SK-N-SH treated with all-trans-retinoic acid at 6 μM for 48 hours (cell line): ENCODE data around the gene ANKRD33B.

ENCODE experiments used
- GLIS3 ChIP-seq: fragments of 250-450 bp; sonication (Bioruptor Pico); IDR thresholded peaks from 2 replicates; pipeline ENCODE4 v1.5.0; 2020; ENCODE audit warnings: mild to moderate bottlenecking, moderate library complexity
- RARB ChIP-seq: fragments of 250-450 bp; sonication (Bioruptor Pico); IDR thresholded peaks from 2 replicates; pipeline ENCODE4 v1.8.0; 2021; ENCODE audit warnings: mild to moderate bottlenecking, moderate library complexity
- SNAI2 ChIP-seq: fragments of 250-450 bp; sonication (Bioruptor Pico); IDR thresholded peaks from 2 replicates; pipeline ENCODE4 v1.5.0; 2020; ENCODE audit warnings: mild to moderate bottlenecking, moderate library complexity
- ZC3H10 ChIP-seq: fragments of 250-450 bp; sonication (Bioruptor Pico); IDR thresholded peaks from 2 replicates; pipeline ENCODE4 v1.5.1; 2021; ENCODE audit warnings: mild to moderate bottlenecking, moderate library complexity
- ZFP3 ChIP-seq: fragments of 250-450 bp; sonication (Bioruptor Pico); IDR thresholded peaks from 2 replicates; pipeline ENCODE4 v1.5.0; 2020; ENCODE audit warnings: mild to moderate bottlenecking, moderate library complexity
- TF ChIP-seq, protein P1 (sequence below): fragments of 250-450 bp; sonication (Bioruptor Pico); IDR thresholded peaks from 2 replicates; pipeline ENCODE4 v1.5.1; 2020; ENCODE audit warnings: low read depth, mild to moderate bottlenecking, moderate library complexity

DNA sequence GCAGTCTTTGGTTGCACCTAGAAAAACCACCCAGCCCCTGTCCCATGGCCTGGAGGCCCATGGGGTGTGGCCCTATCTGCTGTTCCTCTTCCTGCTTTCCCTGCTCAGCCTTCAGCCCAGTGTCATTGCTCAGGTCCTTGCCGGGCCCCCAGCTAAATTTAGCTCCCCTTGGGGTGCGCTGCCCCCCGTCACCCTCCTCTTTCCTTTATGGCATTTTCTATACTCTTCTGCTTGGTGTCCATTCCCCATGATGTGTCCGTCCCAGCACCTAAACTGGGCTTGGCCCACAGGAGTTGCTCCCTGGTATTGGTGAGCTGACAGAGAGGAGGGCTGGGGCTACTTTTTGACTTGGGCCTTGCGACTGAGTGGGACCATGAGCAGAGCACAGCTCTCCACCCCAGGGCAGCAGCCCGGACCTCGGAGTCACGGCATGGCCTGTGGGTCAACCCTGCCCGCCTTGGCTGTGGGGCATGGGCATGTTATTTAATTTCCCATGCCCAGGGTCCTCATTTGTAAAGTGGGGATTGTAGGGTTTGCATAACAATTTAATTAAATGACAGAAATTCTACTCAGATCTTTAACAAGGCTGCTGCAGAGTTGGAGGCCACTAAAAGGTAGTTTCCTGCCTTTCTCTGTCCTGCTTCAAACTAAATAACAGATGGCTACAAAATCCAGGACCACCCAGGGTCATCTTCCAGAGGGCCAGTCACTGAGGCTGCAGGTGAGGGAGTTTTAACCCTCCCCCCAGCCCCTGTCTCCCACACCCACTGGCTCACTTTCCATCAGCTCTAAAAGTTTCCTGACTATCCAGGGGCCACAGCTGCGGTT is 99.0 kb downstream of the ANKRD33B start:
- TF ChIP-seq, protein P1, sequence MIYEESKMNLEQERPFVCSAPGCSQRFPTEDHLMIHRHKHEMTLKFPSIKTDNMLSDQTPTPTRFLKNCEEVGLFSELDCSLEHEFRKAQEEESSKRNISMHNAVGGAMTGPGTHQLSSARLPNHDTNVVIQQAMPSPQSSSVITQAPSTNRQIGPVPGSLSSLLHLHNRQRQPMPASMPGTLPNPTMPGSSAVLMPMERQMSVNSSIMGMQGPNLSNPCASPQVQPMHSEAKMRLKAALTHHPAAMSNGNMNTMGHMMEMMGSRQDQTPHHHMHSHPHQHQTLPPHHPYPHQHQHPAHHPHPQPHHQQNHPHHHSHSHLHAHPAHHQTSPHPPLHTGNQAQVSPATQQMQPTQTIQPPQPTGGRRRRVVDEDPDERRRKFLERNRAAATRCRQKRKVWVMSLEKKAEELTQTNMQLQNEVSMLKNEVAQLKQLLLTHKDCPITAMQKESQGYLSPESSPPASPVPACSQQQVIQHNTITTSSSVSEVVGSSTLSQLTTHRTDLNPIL = no peak
- TF ChIP-seq GLIS3 (CRISPR knock-in tag) = no peak
- TF ChIP-seq ZC3H10 = no peak
- TF ChIP-seq ZFP3 (CRISPR knock-in tag) = no peak
- no peak for TF ChIP-seq SNAI2 (CRISPR knock-in tag)
- no peak for TF ChIP-seq RARB
